DMS 273 (cell line): ENCODE results near the gene ROBO4.

Experiments
- DNase-seq: peaks from one replicate; lab custom pipeline; 2025; ENCODE audit not compliant: unreplicated experiment; lab: John Stamatoyannopoulos, UW

Gene ROBO4

DNA sequence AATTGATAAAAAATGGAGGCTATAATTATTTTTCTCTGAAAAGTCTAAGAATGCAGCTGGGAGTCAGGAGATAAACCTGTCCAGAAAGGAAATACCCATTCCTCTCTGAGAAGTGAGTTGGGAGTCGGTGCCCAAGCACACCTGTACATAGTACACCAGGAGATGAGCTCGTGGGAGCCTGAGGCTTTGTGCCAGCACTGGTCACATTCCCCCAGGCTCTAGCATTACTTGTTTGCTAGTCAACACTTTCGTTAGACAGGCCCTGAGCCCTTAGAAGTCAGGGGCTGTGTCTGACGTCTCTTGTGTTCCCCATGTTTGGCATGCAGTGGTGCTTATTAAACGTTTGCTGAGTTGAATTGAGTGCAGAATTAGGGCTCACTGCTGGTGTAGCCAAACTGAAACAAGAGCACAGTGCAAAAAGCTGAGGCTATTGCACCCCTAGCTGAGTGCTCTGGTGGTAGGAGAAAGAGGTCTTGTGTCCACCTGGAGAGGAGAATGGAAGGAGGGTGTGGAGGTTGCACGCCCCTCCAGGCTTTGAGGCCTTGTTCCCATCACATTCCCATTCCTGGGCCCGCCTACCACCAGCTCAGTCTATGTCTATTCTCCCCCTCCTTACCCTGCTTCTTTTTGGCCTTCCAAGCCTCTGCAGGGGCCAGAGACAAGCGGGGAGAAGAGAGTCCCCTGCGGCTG, 6.8 kb downstream of the ROBO4 start:
- DNase-seq, result no peak

DNA sequence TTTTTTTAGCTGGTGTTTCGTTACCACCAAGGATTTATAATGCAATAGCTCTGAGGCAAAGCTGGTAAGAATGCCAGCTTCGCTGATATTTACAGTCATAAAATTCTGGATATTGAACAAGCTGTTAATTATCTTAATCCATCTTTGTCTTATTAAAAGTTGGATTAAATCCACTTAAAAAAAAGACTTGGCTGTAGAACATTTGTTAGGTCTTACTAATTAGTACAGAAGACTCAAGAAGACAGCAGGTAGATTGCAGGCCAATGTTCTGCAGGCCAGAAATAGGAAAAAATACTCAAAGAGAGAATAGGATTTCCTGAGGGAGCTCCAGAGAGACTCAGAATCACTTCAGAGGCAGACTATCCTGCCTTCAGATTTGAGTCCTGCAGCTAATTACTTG, 7.5 kb downstream of the ROBO4 start:
- DNase-seq, result no peak

DNA sequence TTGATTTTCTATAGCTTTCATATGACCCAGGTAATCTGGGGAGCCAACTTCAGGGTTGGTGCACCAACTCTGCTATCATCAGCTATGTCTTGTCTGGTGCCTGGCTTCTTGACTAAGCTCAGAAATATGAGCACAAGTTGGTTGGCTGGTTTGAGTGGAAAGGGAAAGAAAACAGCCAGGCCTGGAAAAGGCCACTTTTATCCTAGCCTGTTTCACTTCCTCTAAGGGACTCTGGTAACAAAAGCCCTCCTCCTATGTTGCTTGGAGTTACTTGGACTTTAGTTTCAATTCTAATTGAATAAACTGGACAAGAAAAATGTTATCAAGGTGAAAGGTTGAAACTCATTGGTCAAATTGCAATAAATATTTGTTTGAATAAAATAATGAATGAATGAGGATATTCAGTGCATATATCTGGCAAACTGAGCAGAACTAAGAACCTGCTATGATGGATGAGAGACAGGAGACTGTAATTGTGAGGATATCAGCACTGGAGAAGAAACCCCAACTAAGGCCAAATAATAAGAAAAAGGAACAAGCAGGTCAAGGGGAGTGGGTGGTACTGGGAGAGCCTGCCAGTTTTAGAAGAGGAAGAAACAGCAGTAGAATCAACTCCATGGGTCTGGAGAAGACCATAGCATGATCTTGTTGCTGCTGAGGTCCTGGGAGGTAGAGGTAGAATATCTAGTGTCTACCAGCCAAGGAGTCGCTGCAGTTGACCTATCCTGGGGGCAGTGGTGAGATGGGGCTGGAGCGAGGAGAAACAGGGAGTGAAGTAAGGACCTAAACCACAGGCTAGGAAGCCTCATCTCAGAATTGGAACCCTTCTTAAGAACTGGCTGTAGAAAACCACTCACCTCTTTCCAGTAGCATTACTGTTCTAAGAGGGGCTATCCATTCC, 8.2 kb downstream of the ROBO4 start:
- DNase-seq, result no peak

DNA sequence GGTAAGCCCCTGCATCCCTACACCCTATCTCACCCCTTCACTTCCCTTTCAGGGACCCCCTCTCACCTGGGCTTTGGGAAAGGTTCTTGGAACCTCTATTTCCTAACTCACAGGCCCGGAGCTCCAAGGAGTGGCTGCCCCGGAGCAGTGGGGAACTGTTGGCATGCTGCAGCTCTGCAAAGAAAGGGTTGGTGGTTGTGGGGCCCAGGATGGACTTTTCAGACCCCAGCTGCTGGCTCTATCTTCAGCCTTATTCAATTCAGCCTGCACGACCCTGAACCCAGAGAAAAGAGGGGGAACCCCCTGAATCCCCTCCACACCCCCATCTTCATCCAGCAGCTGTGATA, 10.0 kb downstream of the ROBO4 start:
- DNase-seq, result no peak

DNA sequence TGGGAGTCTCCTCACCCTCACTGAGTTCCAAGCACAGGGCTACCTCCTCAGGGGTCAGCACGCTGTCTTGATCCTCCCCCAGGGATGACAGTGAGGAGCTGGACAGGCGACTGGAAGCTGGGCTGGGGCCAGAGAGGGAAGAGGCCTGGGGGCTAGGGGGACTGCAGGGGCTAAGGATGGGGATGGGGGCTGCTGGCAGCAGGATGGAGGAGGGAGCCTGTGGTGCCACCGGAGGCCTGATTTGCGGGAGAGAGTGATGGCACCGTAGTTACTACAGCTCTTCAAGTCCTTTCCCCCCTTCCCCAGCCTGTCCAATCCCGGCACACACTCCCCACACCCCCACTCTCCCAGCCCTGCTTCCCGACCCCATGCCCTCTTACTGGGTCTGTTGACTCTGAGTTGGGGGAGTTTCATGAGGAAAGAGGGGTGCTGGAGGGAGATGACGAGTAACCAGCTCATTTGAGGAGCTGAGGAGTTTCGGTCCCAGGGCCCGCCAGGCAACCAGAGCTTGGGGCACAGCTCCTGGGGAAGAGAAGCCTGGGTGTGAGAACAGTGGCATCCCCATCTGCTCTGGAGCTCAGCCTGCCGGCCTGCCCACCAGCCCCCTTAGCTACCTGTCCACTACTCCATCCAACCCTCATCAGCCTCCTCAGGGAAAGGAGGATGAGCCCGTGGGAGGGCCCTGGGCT, 10.5 kb downstream of the ROBO4 start:
- no peak for DNase-seq

DNA sequence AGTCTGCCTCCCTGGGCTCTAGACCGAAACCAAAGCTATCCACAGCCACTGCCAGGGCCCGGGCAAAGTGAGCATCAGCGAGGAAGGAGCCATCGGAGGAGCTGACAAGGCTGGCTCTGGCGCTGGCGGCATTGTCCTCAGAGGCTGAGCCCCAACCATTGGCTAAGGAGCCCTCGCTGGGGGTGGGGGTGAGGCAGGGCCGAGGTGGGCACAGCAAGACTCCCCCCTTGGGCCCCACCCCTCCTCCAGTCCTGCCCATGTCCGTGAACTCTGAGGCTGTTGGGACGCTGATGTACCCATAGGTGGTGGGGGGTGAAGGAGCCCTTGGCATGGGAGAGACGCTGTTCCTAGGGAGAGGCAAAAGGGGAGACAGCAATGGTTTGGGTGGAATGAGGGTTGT, 11.2 kb downstream of the ROBO4 start:
- DNase-seq, result no peak

DNA sequence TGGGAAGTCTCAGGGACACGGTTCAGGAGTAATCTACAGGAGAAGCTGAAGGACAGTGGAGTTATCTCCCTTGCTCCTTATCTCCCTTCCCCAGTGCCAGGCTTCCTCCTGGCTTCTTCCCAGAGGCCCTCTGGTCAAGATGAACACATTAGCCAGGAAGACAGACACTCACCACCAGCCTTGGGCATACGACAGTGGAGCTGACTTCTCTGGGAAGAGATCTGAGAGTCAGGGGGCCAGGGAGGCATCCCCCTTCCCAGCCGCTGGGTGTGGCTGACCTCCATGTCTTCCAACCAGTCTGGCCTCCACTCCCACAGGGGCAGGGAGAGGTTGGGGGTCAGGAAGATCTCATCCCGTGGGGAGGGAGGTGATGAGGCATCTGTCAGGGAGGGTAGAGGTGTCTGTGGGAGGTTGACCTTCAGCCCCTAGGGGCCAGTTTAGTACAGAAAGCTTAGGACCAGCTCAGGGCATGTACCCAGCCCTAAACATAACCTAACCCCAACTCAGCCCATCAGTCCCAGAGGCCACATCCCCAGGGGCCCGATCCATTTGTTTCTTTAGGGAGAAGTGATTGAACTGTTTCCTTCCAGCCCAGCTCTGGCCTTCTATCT, 12.7 kb downstream of the ROBO4 start:
- DNase-seq, result no peak

DNA sequence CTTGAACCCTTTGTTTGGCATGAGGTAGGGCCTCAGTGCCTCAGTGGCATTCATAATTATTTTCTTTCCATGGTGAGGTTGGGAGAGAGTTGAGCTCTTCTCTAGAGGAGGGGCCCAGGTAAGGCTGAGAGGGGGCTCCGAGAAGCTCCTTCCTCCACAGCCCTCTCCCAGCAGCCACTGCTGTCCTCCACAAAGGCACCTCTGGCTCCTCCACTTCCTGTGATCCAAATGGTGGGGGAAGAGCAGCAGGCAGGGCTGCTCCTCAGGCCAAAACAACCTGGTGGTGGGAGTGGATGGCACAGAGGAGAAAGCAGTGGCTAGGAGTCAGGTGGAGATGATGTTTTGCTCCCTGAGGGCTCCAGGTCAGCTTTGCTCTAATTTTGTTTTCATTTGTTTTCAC, 13.3 kb downstream of the ROBO4 start:
- DNase-seq, result no peak

DNA sequence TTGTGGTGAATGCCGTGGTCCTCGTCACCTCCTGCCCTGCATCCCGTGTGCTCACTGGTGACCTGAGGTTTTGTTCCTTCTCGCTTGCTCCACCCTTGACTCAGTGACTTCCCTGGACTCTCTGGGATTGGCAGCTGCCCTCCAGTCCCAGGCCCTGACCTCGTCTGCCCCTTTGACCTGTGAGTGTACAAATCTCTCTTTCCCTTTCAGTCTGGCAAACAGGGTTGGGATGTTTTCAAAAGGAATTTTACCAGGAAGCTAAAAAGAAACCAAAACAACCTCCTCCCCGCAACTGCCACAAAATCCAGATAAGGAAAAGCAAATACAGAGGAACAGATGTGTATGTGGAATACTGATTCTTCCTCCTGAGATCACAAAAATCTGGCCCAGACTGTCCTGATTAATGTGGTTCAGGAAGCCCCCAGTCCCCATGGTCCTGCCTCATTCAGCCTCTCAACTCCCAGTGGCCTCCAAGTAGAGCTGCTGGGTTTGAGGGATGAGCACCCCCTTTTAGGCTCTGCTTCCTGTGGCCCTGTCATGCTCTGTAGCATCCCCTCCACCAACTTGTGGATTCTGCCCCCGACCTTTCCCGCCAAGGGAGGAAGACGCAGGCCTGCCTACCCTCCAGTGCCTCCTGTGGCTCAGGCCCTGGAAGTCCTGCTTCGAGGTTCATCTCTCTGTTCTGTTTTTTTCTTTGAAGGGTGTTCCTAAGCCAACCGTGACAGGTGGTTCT, 15.2 kb downstream of the ROBO4 start:
- DNase-seq, result peak; percentile 54

DNA sequence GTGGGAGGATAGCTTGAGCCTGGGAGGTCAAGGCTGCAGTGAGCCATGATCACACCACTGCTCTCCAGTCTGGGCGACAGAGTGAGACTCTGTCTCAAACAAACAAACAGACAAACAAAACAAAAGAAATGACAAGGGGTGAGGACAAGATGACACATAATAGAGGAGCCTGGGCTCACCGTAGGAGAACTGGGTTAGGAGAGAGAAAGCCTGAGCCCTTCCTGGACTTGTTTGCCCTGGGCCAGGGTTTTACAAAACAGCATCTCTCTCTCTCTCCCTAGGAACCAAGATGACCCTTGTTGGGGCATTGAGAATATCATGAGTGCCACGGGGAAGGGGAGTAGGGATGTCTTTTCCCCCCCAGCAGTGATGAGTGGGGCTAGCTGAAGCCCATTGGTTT, 16.7 kb downstream of the ROBO4 start:
- no peak for DNase-seq

DNA sequence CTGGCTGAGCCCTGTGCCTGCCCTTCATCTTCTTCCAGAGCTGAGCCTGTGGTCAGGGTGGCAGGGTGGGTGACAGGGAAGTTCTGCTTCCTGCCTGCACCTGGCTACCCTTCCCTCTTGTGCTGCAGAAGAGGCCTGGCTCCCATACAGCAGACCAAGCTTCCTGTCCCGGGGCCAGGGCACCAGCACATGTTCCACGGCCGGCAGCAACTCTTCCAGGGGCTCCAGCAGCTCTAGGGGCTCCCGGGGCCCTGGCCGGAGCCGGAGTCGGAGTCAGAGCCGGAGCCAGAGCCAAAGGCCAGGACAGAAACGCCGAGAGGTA, 17.4 kb downstream of the ROBO4 start:
- no peak for DNase-seq

DNA sequence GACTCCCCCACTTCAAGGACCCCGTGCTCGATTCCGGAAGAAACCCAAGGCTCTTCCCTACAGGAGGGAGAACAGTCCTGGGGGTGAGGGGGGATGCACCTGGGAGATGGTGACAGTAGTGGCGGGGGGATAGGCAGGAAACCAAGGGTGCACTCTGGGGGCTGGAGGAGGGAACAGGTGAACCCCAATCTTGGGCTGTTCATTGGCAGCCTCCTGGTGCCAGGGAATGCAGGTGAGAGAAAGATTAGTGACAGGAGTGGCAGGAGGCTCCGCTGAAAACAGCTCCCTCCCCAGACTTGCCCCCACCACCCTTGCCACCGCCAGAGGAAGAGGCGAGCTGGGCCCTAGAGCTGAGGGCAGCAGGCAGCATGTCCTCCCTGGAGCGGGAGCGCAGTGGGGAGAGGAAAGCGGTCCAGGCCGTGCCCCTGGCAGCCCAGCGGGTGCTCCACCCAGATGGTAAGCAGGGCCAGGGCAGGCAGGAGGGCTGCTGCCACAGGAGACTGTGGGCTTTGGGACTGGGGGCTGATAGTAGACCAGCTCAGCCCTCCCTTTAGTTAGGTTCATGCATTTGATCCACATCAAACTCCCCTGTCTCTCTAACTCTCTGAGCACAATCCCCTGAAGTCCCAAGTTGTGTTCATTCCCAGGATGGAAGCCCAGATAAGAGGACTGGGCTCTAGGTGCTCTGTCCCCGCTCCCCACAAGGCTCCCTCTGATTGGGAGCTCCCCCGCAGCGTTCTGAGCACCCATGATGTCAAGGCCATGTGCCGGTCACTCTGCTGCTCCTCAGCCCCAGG, 18.0 kb downstream of the ROBO4 start:
- DNase-seq, result no peak

DNA sequence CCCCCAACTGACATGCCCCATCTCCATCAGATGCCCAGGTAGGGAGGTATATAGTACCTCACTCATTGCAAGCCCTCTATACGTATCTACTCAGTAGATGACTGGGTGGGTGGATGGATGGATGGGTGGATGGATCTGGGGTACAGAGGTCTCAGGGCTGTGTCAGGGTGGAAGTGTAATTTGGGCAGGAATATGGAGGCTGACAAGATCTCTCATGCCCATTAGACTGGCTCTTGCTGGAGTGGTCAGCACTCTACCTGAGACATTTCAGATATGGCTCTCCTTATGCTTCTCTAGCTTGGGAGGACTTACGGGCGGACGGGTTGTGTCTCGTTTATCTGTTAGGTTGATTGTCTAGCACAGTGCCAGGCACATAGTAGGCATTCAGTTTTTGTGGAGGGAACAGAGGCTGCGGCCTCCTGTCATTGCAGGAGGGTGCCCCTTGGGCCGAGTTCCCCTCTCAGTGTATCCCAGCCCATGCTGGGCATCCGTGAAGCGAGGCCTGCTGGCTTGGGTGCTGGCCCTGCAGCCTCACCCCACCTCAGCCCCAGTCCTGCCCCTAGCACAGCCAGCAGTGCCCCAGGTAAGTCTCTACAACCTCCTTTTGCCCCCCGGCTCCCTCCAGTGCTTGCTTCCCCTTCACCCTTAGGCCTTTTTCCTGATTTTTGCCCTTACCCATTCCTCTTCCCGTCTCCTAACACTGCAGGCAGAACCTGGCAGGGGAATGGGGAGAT, 18.7 kb downstream of the ROBO4 start:
- no peak for DNase-seq

DNA sequence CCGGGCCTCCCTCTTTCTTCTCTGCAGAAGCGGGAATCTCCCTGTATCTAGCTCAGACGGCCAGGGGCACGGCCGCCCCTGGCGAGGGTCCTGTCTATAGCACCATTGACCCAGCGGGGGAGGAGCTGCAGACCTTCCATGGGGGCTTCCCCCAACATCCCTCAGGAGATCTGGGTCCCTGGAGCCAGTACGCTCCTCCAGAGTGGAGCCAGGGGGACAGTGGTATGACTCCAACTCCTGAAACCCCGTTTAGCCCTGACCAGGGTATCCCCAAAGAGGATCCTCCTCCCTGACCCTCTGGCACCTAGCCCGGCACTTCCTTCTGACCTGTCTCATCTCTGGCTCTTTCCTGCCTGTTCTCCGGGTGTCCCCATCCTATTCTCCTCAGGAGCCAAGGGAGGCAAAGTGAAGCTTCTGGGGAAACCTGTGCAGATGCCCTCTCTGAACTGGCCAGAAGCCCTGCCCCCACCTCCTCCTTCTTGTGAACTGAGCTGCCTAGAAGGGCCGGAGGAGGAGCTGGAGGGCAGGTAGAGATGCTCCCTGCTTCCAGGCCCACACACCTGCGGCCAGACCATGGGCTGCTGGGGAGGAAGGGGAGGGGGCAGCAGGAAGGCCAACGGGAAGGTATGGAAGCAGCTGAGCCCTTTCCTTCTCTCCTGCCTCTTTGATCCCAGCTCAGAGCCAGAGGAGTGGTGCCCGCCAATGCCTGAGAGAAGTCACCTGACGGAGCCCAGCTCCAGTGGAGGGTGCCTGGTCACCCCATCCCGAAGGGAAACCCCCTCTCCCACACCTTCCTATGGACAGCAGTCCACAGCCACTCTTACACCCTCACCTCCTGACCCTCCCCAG, 19.5 kb downstream of the ROBO4 start:
- DNase-seq, result no peak

DNA sequence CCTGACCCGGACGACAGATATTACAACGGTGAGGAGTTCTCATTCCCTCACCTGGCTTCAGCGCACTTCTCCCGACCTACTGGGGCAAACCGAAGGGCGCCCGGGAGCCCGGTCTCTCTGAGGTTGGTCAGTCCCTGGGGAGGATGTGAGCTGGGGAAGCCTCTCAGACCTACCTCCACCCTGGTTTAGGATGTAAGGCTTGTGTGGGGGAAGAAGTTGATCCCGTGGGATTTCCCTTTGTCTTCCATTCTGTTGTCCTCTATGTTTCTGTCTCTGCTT, 20.1 kb downstream of the ROBO4 start:
- no peak for DNase-seq

DNA sequence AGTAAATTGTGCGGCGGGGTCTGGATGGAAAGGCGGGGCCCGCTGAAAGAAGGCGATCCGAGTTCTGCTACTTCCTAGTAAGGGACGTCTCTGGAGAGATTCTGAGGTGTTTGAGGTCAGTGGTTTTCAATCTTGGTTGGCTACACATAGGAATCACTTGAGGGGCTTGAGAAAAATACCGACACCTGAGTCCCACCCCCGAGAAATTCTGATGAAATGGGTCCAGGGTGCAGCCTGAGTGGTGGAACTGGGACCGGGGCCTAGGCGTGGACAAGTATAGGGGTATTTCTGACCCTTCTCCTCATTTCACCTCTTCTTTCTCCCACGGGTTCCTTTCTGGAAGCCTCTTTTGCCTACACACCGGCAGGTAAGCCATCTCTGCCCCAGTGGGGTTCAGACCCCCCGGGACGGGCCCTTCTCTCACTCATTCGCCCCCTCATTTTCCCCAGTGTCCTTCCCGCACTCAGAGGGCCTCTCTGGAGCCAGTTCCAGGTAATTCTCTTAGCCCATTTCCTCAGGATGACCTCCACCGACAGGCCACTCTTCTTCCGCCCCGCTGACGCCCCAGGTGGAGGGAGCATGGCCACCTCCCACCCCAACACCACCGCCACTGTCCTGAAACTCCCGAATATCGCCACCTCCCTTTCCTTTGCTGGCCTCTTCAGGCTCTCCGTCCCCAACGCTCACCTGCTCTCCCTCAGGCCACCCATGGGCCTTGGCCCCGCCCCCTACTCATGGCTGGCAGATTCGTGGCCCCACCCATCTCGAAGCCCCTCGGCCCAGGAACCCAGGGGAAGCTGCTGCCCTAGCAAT, 20.6 kb downstream of the ROBO4 start:
- DNase-seq, result no peak

DNA sequence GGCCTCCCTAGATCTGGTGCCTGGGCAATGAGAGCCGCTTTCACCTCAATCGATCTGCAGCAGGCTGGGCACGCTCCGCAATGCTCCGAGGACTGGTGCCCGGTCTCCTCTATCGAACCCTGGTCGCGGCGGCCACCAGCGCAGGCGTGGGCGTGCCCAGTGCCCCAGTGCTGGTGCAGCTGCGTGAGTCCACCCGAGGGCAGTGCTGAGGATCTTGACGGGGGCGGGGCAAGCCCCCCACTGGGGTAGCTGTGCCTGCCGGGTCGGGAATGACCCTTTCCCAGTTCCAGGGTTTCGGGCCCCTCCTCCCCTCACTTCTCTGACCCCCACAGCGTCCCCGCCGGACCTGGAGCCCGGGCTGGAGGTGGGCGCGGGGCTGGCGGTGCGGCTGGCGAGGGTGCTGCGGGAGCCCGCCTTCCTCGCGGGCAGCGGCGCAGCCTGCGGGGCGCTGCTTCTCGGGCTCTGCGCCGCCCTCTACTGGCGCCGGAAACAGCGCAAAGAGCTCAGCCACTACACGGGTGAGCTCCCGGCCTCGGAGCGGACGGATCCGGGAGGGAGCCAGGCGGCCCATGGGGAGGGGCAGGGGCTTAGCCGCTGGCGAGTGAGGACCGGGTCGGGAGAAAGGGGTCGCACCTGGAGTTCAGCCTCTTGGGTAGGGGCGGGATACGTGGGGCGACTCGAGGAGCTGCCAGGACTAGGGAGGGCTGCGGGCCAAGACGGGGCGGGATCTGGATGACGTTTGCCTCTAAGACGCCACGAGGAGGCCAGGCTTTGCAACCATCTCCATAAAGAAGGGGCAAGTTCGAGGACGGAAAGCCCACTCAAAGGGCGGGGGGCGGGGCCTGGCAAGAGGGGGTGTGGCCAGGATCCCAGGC, 21.5 kb downstream of the ROBO4 start:
- peak; percentile 94 for DNase-seq
